ENCODE results near the gene COL4A2. TPM values are rescaled to one million over a fixed set of nuclear protein-coding genes. Genes with fewer than 3 reads are reported as not detected.

Gene COL4A2
- total RNA-seq, 2 experiments from 2014 or later = not detected

- H3K9me3 Mint-ChIP-seq (ENCODE audit: insufficient read depth) = no peaks in the 10 kb centered on the region
- CTCF ChIA-PET = no interaction called here
- H3K36me3 Mint-ChIP-seq (ENCODE audit: low read depth) = no peaks in the 10 kb centered on the region
- no peak for ATAC-seq
- no peak for DNase-seq
- no peak overlapping the region for H3K4me3 Mint-ChIP-seq
- H3K27me3 Mint-ChIP-seq (ENCODE audit: low read depth) = peaks cover 2% of the 10 kb centered on the region
- H3K27ac Mint-ChIP-seq = no peak overlapping the region
- POLR2A ChIA-PET = no interaction called here
- no peaks in the 10 kb centered on the region for H3K4me1 Mint-ChIP-seq (ENCODE audit: low read depth)
Measured at GRCh38 chr13:110275931-110276552, 31.0 kb upstream of the COL4A2 start.

- no peak for ATAC-seq
- no peaks in the 10 kb centered on the region for H3K9me3 Mint-ChIP-seq (ENCODE audit: insufficient read depth)
- DNase-seq = no peak
- POLR2A ChIA-PET = no interaction called here
- H3K4me1 Mint-ChIP-seq (ENCODE audit: low read depth) = no peaks in the 10 kb centered on the region
- H3K4me3 Mint-ChIP-seq = no peak overlapping the region
- CTCF ChIA-PET = interaction anchor here (1.0 kb wide), 1 partner anchor 55 kb away, joined by 3 read pairs; no protein-coding TSS in a partner anchor
- peaks cover 3% of the 10 kb centered on the region for H3K27me3 Mint-ChIP-seq (ENCODE audit: low read depth)
- no peak overlapping the region for H3K27ac Mint-ChIP-seq
- H3K36me3 Mint-ChIP-seq (ENCODE audit: low read depth) = no peaks in the 10 kb centered on the region
Measured at GRCh38 chr13:110276553-110276950, 30.5 kb upstream of the COL4A2 start.

- Mint-ChIP-seq H3K9me3 (ENCODE audit: insufficient read depth) (no peaks in the 10 kb centered on the region), H3K4me3 (no peak overlapping the region), H3K27me3 (ENCODE audit: low read depth) (peaks cover 7% of the 10 kb centered on the region), H3K27ac (no peak overlapping the region), H3K4me1 (ENCODE audit: low read depth) (no peaks in the 10 kb centered on the region), H3K36me3 (ENCODE audit: low read depth) (no peaks in the 10 kb centered on the region)
- ChIA-PET CTCF (interaction anchor here (1.0 kb wide), 1 partner anchor 55 kb away, joined by 3 read pairs; no protein-coding TSS in a partner anchor), POLR2A (no interaction called here)
- ATAC-seq (no peak), DNase-seq (no peak)
Measured at GRCh38 chr13:110277357-110277975, 29.6 kb upstream of the COL4A2 start.

- CTCF ChIA-PET = no interaction called here
Measured at GRCh38 chr13:110278859-110279258, 28.2 kb upstream of the COL4A2 start.

GRCh38 chr13:110279684-110280083, 27.4 kb upstream of the COL4A2 start:
- Mint-ChIP-seq H3K4me3 (no peak overlapping the region), H3K9me3 (ENCODE audit: insufficient read depth) (no peaks in the 10 kb centered on the region), H3K27me3 (ENCODE audit: low read depth) (peaks cover 5% of the 10 kb centered on the region), H3K36me3 (ENCODE audit: low read depth) (no peaks in the 10 kb centered on the region), H3K27ac (no peak overlapping the region), H3K4me1 (ENCODE audit: low read depth) (no peaks in the 10 kb centered on the region)
- ATAC-seq (no peak), DNase-seq (no peak)
- CTCF ChIA-PET = no interaction called here
- POLR2A ChIA-PET = no interaction called here

More at GRCh38 chr13:110278859-110279258, 28.2 kb upstream of the COL4A2 start:
- no peaks in the 10 kb centered on the region for H3K4me1 Mint-ChIP-seq (ENCODE audit: low read depth)
- H3K36me3 Mint-ChIP-seq (ENCODE audit: low read depth) = no peaks in the 10 kb centered on the region
- ATAC-seq (no peak), DNase-seq (no peak)
- POLR2A ChIA-PET = no interaction called here
- peaks cover 5% of the 10 kb centered on the region for H3K27me3 Mint-ChIP-seq (ENCODE audit: low read depth)
- no peak overlapping the region for H3K27ac Mint-ChIP-seq
- no peak overlapping the region for H3K4me3 Mint-ChIP-seq
- H3K9me3 Mint-ChIP-seq (ENCODE audit: insufficient read depth) = no peaks in the 10 kb centered on the region

- no peaks in the 10 kb centered on the region for H3K4me1 Mint-ChIP-seq (ENCODE audit: low read depth)
- H3K36me3 Mint-ChIP-seq (ENCODE audit: low read depth) = no peaks in the 10 kb centered on the region
- ChIA-PET CTCF (no interaction called here), POLR2A (no interaction called here)
- H3K4me3 Mint-ChIP-seq = no peak overlapping the region
- no peaks in the 10 kb centered on the region for H3K9me3 Mint-ChIP-seq (ENCODE audit: insufficient read depth)
- no peak for DNase-seq
- H3K27ac Mint-ChIP-seq = no peak overlapping the region
- ATAC-seq = no peak
- peaks cover 5% of the 10 kb centered on the region for H3K27me3 Mint-ChIP-seq (ENCODE audit: low read depth)
Measured at GRCh38 chr13:110280231-110280813, 26.8 kb upstream of the COL4A2 start.

GRCh38 chr13:110280985-110281688, 25.9 kb upstream of the COL4A2 start:
- DNase-seq = no peak
- no peaks in the 10 kb centered on the region for H3K4me1 Mint-ChIP-seq (ENCODE audit: low read depth)
- peaks cover 5% of the 10 kb centered on the region for H3K27me3 Mint-ChIP-seq (ENCODE audit: low read depth)
- H3K9me3 Mint-ChIP-seq (ENCODE audit: insufficient read depth) = no peaks in the 10 kb centered on the region
- no peak overlapping the region for H3K27ac Mint-ChIP-seq
- no peak overlapping the region for H3K4me3 Mint-ChIP-seq
- ATAC-seq = no peak
- ChIA-PET POLR2A (no interaction called here), CTCF (no interaction called here)
- H3K36me3 Mint-ChIP-seq (ENCODE audit: low read depth) = no peaks in the 10 kb centered on the region

- no peaks in the 10 kb centered on the region for H3K36me3 Mint-ChIP-seq (ENCODE audit: low read depth)
- DNase-seq (no peak), ATAC-seq (no peak)
- no peak overlapping the region for H3K27ac Mint-ChIP-seq
- no peaks in the 10 kb centered on the region for H3K4me1 Mint-ChIP-seq (ENCODE audit: low read depth)
- H3K27me3 Mint-ChIP-seq (ENCODE audit: low read depth) = peaks cover 5% of the 10 kb centered on the region
- no peak overlapping the region for H3K4me3 Mint-ChIP-seq
- H3K9me3 Mint-ChIP-seq (ENCODE audit: insufficient read depth) = no peaks in the 10 kb centered on the region
- ChIA-PET POLR2A (no interaction called here), CTCF (no interaction called here)
Measured at GRCh38 chr13:110281736-110282135, 25.3 kb upstream of the COL4A2 start.

GRCh38 chr13:110282316-110282841, 24.7 kb upstream of the COL4A2 start:
- Mint-ChIP-seq H3K4me3 (no peak overlapping the region), H3K27ac (no peak overlapping the region), H3K9me3 (ENCODE audit: insufficient read depth) (no peaks in the 10 kb centered on the region), H3K36me3 (ENCODE audit: low read depth) (no peaks in the 10 kb centered on the region), H3K4me1 (ENCODE audit: low read depth) (no peaks in the 10 kb centered on the region), H3K27me3 (ENCODE audit: low read depth) (peaks cover 5% of the 10 kb centered on the region)
- ChIA-PET CTCF (no interaction called here), POLR2A (no interaction called here)
- DNase-seq (no peak), ATAC-seq (no peak)

GRCh38 chr13:110283736-110284517, 23.2 kb upstream of the COL4A2 start:
- H3K4me3 Mint-ChIP-seq = no peak overlapping the region
- no peak for DNase-seq
- peaks cover 5% of the 10 kb centered on the region for H3K27me3 Mint-ChIP-seq (ENCODE audit: low read depth)
- no peak for ATAC-seq
- H3K9me3 Mint-ChIP-seq (ENCODE audit: insufficient read depth) = no peaks in the 10 kb centered on the region
- H3K4me1 Mint-ChIP-seq (ENCODE audit: low read depth) = no peaks in the 10 kb centered on the region
- no peaks in the 10 kb centered on the region for H3K36me3 Mint-ChIP-seq (ENCODE audit: low read depth)
- POLR2A ChIA-PET = no interaction called here
- no peak overlapping the region for H3K27ac Mint-ChIP-seq
- CTCF ChIA-PET = interaction anchor here (0.5 kb wide), 1 partner anchor 393 kb away, joined by 4 read pairs; no protein-coding TSS in a partner anchor

- no peaks in the 10 kb centered on the region for H3K36me3 Mint-ChIP-seq (ENCODE audit: low read depth)
- no peak for ATAC-seq
- ChIA-PET CTCF (interaction anchor here (0.5 kb wide), 1 partner anchor 392 kb away, joined by 4 read pairs; no protein-coding TSS in a partner anchor), POLR2A (no interaction called here)
- no peak overlapping the region for H3K27ac Mint-ChIP-seq
- no peaks in the 10 kb centered on the region for H3K9me3 Mint-ChIP-seq (ENCODE audit: insufficient read depth)
- H3K4me1 Mint-ChIP-seq (ENCODE audit: low read depth) = no peaks in the 10 kb centered on the region
- no peak overlapping the region for H3K4me3 Mint-ChIP-seq
- peaks cover 5% of the 10 kb centered on the region for H3K27me3 Mint-ChIP-seq (ENCODE audit: low read depth)
- DNase-seq = no peak
Measured at GRCh38 chr13:110284779-110285484, 22.2 kb upstream of the COL4A2 start.

Data from activated CD8-positive, alpha-beta T cell treated with anti-CD3 and anti-CD28 coated beads, Interleukin-2, amount 10 ng/mL, durations not matched to agents 7 days and 5 days (primary cell).